CD4-positive, alpha-beta T cell treated with Interleukin-4 for 1 hour (primary cell): Measurements from ENCODE around the gene PKP3.
A peak's percentile ranks its signal among the peaks of the same experiment; 100 is the strongest.
"Not testable (repeated sequence)": the region's sequence is repeated elsewhere in the genome, so short reads cannot be mapped to it uniquely, and the experiment has no call there.

Experiments
- DNase-seq, 2 donors: peaks; one replicate each; pipeline ENCODE4 v3.0.0-alpha.2; 2020 to 2022

PKP3 gene

DNA sequence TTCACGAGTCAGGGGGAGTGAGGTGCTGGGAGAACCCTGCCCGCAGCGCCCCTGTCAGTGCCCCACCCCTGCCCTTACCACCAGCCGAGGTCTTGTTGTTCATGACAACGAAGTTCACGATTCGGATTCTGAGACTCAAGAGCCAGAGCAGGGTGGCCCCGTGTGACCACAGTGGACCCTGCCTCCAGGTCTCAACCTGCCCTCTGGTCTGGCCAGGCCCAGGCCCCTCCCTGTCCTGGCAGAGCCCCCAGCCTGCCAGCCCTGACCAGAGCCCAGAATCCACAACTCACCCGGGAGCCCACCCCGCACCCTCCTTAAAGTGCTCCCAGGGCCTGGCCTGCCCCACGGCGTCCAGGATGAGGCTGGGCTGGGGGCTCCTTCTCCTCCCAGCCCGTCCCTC, 37.9 kb downstream of the PKP3 start:
- DNase-seq: no peak

GRCh38 chr11:432501-433100, 38.6 kb downstream of the PKP3 start:
- DNase-seq: no peak

GRCh38 chr11:433111-433510, 39.1 kb downstream of the PKP3 start:
- DNase-seq: no peak

DNA sequence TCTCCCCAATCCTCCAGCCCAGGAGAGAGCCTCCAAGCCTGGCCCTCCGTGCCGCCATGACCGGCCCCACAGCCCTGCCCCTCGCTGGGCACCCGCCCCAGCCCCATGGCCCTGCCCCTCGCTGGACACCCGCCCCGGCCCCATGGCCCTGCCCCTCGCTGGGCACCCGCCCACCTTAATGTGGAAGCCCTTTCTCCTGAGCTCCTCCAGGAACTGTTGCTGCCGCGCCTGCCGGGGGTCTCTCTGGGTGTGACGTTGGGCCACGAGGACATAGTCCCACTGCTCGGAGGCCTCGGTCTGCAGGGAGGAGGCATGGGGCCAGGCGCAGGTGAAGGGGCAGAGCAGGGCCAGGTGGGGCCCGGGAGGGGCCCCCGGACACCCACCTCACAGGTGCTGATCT, 39.6 kb downstream of the PKP3 start:
- no peak for DNase-seq

- no peak for DNase-seq
These were observed 40.5 kb downstream of the PKP3 start for GRCh38 chr11:434496-434895.

DNA sequence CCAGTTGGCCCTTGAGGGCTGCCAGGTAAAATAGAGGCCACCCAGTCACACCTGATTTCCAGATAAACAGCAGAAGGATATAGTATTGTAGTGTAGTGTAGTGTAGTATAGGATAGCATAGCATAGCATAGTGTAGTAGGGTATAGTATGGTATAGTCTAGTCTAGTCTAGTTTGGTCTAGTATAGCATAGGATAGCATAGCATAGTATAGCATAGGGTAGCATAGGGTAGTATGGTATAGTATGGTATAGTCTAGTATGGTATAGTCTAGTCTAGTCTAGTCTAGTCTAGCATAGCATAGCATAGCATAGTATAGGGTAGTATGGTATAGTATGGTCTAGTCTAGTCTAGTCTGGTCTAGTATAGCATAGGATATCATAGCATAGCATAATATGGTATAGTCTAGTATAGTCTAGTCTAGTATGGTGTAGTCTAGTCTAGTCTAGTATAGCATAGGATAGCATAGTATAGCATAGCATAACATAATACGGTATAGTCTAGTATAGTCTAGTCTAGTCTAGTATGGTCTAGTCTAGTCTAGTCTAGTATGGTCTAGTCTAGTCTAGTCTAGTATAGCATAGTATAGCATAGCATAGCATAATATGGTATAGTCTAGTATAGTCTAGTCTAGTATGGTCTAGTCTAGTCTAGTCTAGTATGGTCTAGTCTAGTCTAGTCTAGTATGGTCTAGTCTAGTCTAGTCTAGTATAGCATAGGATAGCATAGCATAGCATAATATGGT, 41.2 kb downstream of the PKP3 start:
- not testable (repeated sequence) for DNase-seq

GRCh38 chr11:437228-437870, 43.3 kb downstream of the PKP3 start:
- DNase-seq: no peak

DNA sequence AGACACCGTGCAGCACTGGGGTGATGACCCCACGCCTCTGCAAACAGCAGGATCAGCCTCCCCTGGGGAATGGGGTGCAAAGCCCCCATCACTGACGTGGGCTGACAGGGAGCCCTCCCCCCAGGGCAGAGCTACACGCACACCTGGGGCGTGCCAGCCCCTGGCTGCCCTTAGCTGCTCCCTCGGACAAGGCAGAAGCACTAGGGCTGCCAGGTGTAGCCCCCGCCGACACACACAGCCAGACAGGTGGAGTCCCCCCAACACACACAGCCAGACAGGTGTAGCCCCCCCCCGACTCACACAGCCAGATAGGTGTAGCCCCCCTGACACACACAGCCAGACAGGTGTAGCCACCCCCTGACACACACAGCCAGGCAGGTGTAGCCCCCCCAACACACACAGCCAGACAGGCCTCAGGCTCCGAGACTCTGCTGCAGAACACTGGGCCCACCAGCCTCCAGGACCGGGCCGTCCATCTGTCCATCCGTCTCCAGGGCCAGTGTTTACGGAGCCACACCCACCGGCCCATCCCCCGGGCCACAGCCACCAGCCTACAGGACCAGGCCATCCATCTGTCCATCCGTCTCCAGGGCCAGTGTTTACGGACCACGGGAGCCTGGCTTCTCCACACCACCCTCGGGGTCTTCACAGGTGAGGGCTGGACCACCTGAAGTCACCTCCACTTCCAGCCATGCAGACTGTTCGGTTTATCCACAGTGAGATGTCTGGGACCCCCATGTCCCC, 44.3 kb downstream of the PKP3 start:
- DNase-seq: no peak

GRCh38 chr11:439315-440064, 45.5 kb downstream of the PKP3 start:
- no peak for DNase-seq

DNA sequence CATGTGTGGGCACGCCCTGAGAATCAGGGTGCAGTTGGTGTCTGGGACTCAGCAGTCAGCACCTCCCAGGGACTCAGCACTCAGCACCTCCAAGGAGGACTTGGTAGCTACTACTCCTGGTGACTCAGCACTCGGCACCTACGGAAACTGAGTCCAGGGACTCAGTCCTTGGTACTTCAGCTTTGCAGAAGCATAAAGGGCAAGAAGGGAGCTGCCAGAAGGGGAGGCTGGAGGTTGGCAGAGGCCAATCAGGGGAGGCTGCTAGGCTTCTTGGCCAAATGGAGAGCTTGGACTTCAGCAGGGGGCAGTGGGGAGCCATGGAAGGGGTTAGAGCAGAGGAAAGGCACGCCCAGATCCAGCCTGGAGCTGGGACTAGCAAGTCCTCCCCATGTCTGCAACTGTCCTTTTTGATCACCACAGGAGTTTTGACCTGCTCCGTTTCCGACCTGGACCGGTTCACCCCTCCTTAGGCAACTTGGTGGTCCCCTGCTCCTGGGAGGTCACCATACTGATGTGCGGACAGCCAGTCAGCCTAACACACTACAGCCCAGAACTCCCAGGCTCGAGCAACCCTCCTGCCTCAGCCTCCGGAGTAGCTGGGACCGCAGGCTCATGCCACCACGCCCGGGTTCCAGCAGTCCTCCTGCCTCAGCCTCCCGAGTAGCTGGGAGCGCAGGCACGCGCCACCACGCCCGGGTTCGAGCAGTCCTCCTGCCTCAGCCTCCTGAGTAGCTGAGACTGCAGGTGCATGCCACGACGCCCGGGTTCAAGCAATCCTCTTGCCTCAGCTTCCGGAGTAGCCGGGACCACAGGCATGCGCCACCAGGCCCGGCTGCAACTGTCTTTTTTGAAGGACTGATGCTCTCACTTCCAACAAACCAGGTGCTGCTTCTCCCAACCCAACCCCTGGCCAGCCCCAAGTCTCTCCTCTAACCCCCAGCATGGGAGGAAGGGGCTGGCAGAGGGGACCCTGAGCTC, 46.3 kb downstream of the PKP3 start:
- DNase-seq: no peak

GRCh38 chr11:441043-441417, 47.0 kb downstream of the PKP3 start:
- DNase-seq: no peak

DNA sequence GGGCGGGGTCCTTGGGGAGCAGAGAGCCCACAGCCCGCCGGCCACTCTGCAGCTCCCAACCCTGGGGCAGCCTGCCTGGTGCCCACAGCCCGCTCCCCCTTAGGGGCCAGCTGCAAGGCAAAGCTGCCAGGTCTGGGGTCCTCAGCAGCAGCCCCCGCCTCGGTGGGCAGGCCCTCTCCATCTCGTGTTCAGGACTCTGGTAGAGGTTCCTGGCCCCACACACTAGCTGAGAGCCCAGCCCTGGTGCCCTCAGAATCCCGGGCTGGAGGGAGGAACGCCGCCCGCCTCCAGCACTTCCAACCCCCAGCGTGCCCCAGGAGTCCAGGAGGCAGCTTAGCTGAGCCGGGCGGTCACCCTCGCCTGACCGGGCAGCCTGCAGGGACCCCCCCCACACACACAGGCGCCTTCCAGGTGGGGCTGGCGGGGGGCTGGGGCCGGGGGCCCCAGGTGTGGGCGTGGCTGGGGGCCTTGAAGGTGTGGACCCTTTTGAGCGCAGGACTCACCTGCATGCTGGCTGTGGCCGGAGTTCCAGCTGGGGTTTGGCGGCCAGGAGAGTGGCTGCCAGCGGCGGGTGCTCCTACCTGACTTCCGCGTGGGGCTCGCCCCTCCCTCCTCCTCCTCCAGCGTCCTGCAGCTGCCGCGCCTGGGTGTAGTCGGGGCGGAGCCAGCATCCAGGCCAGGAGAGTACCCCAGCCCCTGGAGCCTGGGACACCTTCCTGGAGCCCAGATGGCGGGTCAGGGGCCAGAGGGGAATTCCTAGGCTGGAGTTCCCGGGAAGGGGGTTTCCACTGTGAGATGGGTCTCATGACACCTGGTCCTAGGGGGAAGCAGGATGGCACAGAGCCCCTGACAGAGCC, 47.6 kb downstream of the PKP3 start, which contains the start of gene ANO9:
ANO9 (minus strand) TSS at position 594 of the 857 bp plus-strand sequence; CDS start at position 509, 85 bp downstream.
- DNase-seq: peak; percentile 59 to 72

DNA sequence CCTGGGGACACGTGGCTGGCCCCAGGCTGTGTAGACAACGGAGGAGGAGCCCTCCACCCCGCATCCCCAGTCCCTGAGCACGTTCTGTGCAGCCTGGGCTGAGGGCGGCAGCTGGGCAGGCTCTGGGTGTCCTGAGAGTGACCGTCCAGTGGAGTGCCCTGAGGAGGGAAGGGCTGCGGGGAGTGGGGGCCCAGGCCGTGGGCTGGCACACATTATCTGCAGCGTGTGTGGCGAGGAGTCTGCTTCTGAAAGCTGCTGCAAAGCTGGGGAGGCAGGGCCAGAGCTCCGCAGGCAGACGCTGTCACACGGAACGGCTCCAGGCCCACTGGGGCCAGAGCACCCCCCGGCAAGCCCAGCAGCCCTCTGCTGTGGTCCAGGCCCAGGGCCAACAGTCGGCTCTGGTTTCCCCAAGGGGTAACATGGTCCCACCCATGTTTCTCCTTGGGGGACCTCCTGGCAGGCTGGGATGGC, 48.6 kb downstream of the PKP3 start:
- no peak for DNase-seq

- no peak for DNase-seq
These were observed 49.7 kb downstream of the PKP3 start for GRCh38 chr11:443542-444199.

DNA sequence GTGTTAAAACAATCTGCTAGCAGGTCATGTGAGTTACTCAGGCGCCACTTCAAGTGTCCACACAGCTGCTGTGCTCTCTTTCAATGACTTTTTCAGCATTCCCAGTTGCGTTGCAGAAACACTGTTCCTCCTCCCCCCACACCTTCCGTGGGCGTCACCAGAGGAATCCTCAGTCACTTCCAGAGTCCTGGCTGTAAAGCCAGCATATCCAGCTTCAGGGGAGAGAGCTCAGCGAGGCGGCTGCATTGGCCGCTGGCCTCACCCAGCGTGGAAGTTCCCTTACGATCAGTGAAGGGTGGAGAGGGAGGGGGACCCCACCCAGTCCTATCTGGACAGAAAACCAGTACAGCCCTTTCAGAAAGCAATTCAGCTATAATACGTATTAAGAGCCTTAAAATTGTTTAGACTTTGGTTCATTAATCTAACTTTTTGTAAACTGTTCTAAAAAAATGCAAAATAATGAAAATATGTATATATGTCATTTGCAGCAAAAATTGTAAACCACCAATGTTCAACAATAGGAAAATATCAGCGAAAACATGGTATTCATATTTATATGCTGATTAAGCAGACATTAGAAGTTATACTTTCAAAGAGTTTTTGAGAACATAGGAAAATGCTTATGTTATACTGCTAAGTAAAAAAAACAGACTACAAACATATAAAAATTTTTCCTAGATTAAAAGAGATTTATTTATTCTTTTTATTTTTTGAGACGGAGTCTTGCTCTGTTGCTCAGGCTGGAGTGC, 50.6 kb downstream of the PKP3 start:
- DNase-seq: no peak

DNA sequence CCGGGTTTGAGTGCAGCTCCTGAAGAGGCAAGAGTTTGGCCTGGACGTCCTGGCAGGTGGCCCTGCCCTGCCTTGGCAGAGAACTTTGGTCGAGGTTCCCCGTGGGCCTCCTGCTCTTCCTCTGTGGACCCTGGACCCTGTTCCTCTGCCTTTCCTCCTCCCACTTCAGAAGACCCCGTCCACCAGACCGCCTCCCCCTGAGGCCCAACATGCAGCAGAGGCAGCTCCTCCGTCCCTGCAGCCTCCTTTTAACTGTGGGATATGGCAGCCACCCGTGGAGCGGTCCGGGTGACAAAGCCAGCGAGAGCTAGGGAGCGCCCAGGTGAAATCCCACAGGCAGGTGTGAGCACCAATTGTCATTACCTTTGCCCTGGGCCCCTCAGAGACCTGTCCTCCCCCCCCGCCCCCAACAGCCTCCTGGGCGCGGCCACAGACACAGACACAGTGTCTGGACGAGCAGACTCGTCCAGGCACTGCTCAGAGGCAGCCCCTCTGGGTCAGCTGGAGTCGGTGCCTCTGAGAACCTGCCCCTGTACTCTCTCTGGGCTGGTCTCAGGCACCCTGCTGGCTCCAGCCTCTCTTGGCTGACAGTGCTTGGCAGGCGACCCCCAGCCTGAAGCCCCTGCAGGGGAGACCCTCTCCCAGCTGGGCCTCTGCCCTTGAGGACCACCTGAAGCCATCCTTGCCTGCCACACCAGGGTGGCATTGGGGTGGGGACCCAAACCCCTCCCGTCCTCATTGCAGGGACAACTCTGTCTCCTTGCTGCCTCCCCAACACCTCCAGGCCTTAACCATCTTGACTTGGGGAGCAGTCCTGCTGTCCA, 52.0 kb downstream of the PKP3 start:
- no peak for DNase-seq

DNA sequence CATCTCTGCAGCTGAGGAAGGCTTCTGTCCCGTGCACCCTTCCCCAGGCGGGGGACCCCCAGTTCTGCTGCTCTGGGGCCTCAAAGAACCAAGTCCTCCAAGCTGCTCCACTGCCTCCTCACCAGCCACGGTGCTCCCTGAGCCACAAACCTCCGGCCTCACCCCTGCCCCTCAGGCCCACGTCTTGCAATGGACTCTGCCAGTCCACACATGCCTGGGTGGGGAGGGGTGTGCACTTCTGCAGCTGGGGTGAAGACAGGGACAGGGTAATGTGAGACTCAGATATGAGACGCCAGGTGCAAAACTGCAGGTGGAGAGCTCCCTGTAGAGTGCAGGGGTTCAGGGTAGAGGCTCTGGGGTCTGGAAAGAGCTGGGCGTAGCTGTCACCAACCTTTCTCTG, 52.9 kb downstream of the PKP3 start:
- no peak for DNase-seq
